Measurements from ENCODE around the gene MED6. TPM values are rescaled to one million over a fixed set of nuclear protein-coding genes. Genes with fewer than 3 reads are reported as not detected.
A peak's percentile ranks its signal among the peaks of the same experiment; 100 is the strongest.

MED6 gene
- total RNA-seq, 1 donor from 2014 or later, result 26.5 TPM

DNA sequence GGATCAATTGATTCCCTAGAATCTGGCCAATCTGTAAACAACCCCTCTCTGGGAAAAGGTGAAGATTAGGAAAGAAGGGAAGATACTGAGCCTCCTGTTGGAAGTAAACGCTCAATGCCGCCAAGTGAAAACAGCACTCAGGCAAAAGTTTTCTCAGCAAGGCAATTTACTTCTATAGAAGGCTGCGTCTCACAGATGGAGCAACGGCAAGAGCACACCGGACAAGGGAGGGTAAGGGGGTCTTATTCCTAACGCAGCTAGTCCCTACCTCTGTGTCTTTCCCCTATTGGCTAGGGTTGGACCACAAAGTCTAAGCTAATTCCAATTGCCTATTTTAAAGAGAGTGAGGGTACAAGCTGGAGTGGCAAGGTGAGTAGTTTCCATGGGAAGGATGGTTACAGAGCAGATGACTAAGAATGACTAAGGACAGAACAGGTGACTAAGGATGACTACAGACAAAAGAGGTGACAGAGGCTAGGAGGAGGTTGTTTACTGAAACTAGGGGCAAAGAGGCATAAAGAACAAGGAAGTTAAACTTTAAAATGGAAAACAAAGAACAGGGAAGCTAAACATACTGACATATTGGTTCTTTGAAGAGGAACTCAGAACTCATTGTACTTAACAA lies 35.6 kb upstream of the MED6 start:
- Mint-ChIP-seq H3K36me3 (ENCODE audit: low read depth) (peaks cover 2% of the 10 kb centered on the region), H3K27ac (ENCODE audit: unreplicated experiment) (no peak overlapping the region), H3K27me3 (ENCODE audit: low read depth) (peaks cover 46% of the 10 kb centered on the region), H3K4me3 (ENCODE audit: unreplicated experiment) (no peak overlapping the region), H3K4me1 (ENCODE audit: low read depth) (peaks cover 3% of the 10 kb centered on the region), H3K9me3 (ENCODE audit: low read depth) (peaks cover 2% of the 10 kb centered on the region)
- no peak for DNase-seq (ENCODE audit: low spot score)
- TF ChIP-seq, protein P1, sequence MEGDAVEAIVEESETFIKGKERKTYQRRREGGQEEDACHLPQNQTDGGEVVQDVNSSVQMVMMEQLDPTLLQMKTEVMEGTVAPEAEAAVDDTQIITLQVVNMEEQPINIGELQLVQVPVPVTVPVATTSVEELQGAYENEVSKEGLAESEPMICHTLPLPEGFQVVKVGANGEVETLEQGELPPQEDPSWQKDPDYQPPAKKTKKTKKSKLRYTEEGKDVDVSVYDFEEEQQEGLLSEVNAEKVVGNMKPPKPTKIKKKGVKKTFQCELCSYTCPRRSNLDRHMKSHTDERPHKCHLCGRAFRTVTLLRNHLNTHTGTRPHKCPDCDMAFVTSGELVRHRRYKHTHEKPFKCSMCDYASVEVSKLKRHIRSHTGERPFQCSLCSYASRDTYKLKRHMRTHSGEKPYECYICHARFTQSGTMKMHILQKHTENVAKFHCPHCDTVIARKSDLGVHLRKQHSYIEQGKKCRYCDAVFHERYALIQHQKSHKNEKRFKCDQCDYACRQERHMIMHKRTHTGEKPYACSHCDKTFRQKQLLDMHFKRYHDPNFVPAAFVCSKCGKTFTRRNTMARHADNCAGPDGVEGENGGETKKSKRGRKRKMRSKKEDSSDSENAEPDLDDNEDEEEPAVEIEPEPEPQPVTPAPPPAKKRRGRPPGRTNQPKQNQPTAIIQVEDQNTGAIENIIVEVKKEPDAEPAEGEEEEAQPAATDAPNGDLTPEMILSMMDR (IDR thresholded peaks at IDR 0.05), result no peak

- no peak for DNase-seq (ENCODE audit: low spot score)
- Mint-ChIP-seq H3K27ac (ENCODE audit: unreplicated experiment) (no peak overlapping the region), H3K27me3 (ENCODE audit: low read depth) (peaks cover 38% of the 10 kb centered on the region), H3K36me3 (ENCODE audit: low read depth) (peaks cover 6% of the 10 kb centered on the region), H3K9me3 (ENCODE audit: low read depth) (peaks cover 13% of the 10 kb centered on the region), H3K4me3 (ENCODE audit: unreplicated experiment) (no peak overlapping the region), H3K4me1 (ENCODE audit: low read depth) (no peaks in the 10 kb centered on the region)
- TF ChIP-seq, protein P1 (IDR thresholded peaks at IDR 0.05), result no peak
These were observed 31.5 kb upstream of the MED6 start for GRCh38 chr14:70631948-70632347.

DNA sequence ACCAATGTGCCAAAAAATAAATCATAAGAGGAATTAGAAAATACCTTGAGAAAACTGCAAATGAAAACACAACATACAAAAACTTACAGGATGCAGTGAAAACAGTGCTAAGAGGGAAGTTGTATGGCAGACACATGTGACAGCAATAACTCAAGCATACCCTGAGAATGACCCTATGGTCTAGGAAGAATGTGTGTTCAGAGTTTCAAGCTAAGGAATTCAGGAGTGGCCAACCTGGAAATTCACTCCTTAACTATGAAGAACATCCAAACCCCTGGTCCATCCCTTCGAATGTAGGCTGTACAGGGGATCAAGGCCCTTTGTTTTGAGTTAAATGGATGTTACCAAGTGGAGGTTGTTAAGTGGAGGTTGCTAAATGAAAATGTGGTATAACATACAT lies 24.5 kb upstream of the MED6 start:
- Mint-ChIP-seq H3K4me3 (ENCODE audit: unreplicated experiment) (no peak overlapping the region), H3K36me3 (ENCODE audit: low read depth) (peaks cover 12% of the 10 kb centered on the region), H3K9me3 (ENCODE audit: low read depth) (peaks cover 42% of the 10 kb centered on the region), H3K4me1 (ENCODE audit: low read depth) (no peaks in the 10 kb centered on the region), H3K27me3 (ENCODE audit: low read depth) (peaks cover 28% of the 10 kb centered on the region), H3K27ac (ENCODE audit: unreplicated experiment) (no peak overlapping the region)
- no peak for DNase-seq (ENCODE audit: low spot score)
- TF ChIP-seq, protein P1 (IDR thresholded peaks at IDR 0.05), result no peak

- Mint-ChIP-seq H3K27me3 (ENCODE audit: low read depth) (peaks cover 28% of the 10 kb centered on the region), H3K36me3 (ENCODE audit: low read depth) (peaks cover 9% of the 10 kb centered on the region), H3K27ac (ENCODE audit: unreplicated experiment) (no peak overlapping the region), H3K4me1 (ENCODE audit: low read depth) (no peaks in the 10 kb centered on the region), H3K9me3 (ENCODE audit: low read depth) (peaks cover 33% of the 10 kb centered on the region), H3K4me3 (ENCODE audit: unreplicated experiment) (no peak overlapping the region)
- no peak for DNase-seq (ENCODE audit: low spot score)
- TF ChIP-seq, protein P1 (IDR thresholded peaks at IDR 0.05), result peak; percentile 81
These were observed 21.8 kb upstream of the MED6 start for GRCh38 chr14:70622111-70622712.

DNA sequence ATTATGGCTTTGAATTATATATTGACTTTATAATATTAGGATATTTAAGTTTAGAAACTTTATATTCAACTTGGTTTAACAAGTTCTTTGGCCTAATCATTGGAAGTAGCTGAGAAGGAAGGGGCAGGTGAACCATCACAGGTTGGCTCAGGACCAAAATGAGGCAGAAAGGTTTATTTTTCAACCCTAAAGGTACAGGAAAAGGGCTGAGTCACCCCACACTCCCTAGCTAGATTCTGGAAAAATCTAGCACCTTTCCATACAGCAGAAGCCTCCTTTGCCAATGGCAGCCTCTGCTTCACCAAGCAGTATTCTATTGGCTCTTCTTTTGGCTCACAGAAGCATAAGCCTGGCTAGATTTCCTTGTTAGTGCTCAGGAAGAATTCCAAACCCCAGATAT lies 19.3 kb upstream of the MED6 start:
- Mint-ChIP-seq H3K4me1 (ENCODE audit: low read depth) (no peaks in the 10 kb centered on the region), H3K27ac (ENCODE audit: unreplicated experiment) (no peak overlapping the region), H3K27me3 (ENCODE audit: low read depth) (peaks cover 33% of the 10 kb centered on the region), H3K36me3 (ENCODE audit: low read depth) (peaks cover 4% of the 10 kb centered on the region), H3K4me3 (ENCODE audit: unreplicated experiment) (no peak overlapping the region), H3K9me3 (ENCODE audit: low read depth) (peaks cover 12% of the 10 kb centered on the region)
- TF ChIP-seq, protein P1 (IDR thresholded peaks at IDR 0.05), result no peak
- DNase-seq (ENCODE audit: low spot score), result no peak
